ENCODE results near the gene OTUD3.

The OTUD3 gene

DNA sequence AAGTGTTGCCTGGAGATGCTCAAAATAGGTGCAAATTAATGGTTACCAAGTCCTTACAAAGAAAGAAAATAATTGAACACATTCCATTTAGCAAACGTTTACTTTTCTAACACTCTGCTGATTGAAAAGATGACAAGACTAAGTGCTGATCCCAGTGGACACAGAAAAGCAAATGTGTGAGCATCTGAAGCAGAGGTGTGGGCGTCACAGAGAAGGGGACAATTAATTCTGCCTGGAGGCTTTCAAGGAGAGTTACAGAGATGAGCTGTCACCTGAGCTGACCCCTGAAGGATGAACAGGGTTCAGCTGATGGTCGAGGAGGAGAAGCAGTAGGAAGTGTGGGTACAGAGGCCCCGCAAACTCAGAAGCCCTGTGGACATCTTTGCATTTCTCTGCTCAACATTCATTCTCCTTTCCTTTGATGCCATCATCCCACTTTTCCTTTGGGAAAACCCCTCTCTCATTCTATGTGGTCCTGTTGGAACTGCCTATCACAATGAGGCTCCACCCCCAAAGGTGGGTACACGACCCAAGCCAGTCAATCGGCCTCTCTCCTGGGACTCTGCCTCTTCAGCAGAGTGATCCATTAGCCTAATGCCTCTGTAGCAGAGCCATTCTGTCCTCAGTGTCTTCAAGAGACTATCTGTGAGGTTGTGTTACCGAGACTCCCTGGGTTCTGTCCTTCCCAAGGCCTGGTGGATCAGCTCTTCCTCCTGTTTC, 58.5 kb downstream of the OTUD3 start:
- DNase-seq (ENCODE audit: insufficient read length, low spot score) (no peak), FAIRE-seq (no peak)
- TF ChIP-seq TAF1 (IDR thresholded peaks at IDR 0.05; ENCODE audit: low read depth, low read length) (no peak), POU2F2 (IDR thresholded peaks at IDR 0.05; ENCODE audit: low read depth, low read length) (no peak), PAX5 (IDR thresholded peaks at IDR 0.05; ENCODE audit: insufficient read depth, low read length, severe bottlenecking) (no peak), SPI1 (IDR thresholded peaks at IDR 0.05; ENCODE audit: low read depth, low read length) (no peak), POLR2AphosphoS5 (IDR thresholded peaks at IDR 0.05; ENCODE audit: low read depth, low read length) (no peak), POLR2A (IDR thresholded peaks at IDR 0.05; ENCODE audit: low read depth, low read length) (no peak)

DNA sequence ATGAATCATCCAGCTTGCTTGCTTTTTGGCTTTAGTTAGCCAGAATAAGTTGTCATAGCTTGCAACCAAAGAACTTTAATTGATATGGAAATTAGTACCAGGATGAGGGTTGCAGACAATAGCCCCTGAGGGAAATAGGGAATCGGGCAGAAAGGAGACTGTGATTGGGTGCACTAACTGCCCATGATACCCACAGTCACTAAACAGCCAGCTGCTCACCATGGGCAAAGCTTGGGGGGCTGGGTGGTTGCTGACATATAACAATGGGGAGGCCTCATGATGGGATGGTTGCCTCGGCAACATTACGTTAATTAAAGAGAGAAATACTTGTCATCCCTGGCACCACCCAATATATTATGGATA, 59.0 kb downstream of the OTUD3 start:
- FAIRE-seq, result no peak
- TF ChIP-seq PAX5 (IDR thresholded peaks at IDR 0.05; ENCODE audit: insufficient read depth, low read length, severe bottlenecking) (no peak), POU2F2 (IDR thresholded peaks at IDR 0.05; ENCODE audit: low read depth, low read length) (no peak), SPI1 (IDR thresholded peaks at IDR 0.05; ENCODE audit: low read depth, low read length) (no peak), TAF1 (IDR thresholded peaks at IDR 0.05; ENCODE audit: low read depth, low read length) (no peak), POLR2AphosphoS5 (IDR thresholded peaks at IDR 0.05; ENCODE audit: low read depth, low read length) (no peak), POLR2A (IDR thresholded peaks at IDR 0.05; ENCODE audit: low read depth, low read length) (no peak)
- DNase-seq (ENCODE audit: insufficient read length, low spot score), result no peak

DNA sequence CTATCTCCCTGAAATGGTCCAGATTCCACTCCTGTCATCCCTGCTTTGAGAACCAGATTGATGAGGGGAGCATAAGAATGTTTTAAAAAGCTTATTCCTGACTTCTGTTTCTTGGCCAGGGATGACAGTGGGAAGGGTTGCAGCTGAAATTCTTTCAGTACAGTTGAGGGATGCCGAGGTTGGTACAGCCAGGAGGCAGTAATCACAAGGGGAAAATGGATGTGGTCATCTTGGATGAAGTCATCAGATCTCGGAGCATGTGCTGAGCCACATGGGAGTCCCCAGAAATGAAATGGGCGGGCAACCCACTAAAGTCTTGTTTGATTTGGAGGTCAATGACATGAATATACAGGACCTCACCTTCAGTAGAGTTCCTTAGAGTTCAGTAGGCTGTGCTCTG, 59.9 kb downstream of the OTUD3 start:
- no peak for FAIRE-seq
- DNase-seq (ENCODE audit: insufficient read length, low spot score), result no peak
- no peak for TF ChIP-seq TAF1 (IDR thresholded peaks at IDR 0.05; ENCODE audit: low read depth, low read length)
- TF ChIP-seq PAX5 (IDR thresholded peaks at IDR 0.05; ENCODE audit: insufficient read depth, low read length, severe bottlenecking), result no peak
- TF ChIP-seq SPI1 (IDR thresholded peaks at IDR 0.05; ENCODE audit: low read depth, low read length), result no peak
- TF ChIP-seq POLR2AphosphoS5 (IDR thresholded peaks at IDR 0.05; ENCODE audit: low read depth, low read length), result no peak
- no peak for TF ChIP-seq POU2F2 (IDR thresholded peaks at IDR 0.05; ENCODE audit: low read depth, low read length)
- TF ChIP-seq POLR2A (IDR thresholded peaks at IDR 0.05; ENCODE audit: low read depth, low read length), result no peak

DNA sequence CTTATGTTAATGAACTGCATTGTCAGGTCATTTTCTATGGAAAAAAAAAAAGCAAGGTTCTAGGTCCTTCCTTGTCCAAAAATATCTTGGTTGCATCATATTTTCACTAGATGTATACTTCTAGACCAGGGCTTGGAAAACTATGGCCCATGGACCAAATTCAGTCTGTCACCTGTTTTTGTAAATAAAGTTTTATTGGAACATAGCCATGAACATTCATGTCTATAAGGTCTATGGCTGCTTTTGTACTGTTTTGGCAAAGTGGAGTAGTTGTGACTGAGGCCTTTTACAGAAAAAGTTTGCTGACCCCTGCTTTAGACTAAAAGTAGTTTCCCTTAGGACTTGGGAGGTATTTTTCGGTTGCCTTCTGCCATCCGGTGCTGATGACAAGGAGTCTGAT, 60.5 kb downstream of the OTUD3 start:
- FAIRE-seq, result no peak
- no peak for DNase-seq (ENCODE audit: insufficient read length, low spot score)

DNA sequence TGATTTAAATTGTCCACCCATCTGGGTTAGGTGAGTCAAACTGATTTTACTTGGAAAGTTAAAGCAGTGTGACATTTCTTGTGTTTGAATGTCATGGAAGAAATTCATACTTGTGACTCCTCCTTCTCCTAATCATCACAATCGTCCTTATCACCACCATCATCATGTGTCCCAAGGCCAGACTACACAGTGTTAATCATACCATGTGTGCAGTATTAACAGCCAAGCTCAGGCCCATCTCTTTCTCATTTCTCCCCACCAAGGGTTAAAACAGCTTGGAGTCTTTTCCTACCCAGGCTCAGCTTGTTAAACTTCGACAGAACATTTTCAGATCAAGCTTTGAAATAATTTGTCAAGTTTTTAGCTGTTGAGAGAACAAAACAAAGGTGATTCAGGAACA, 63.7 kb downstream of the OTUD3 start:
- FAIRE-seq, result no peak
- TF ChIP-seq POLR2AphosphoS5 (IDR thresholded peaks at IDR 0.05; ENCODE audit: low read depth, low read length) (no peak), POU2F2 (IDR thresholded peaks at IDR 0.05; ENCODE audit: low read depth, low read length) (no peak), PAX5 (IDR thresholded peaks at IDR 0.05; ENCODE audit: insufficient read depth, low read length, severe bottlenecking) (no peak), SPI1 (IDR thresholded peaks at IDR 0.05; ENCODE audit: low read depth, low read length) (no peak), TAF1 (IDR thresholded peaks at IDR 0.05; ENCODE audit: low read depth, low read length) (no peak), POLR2A (IDR thresholded peaks at IDR 0.05; ENCODE audit: low read depth, low read length) (no peak)

More for the DNA sequence above, 60.5 kb downstream of the OTUD3 start:
- TF ChIP-seq POU2F2 (IDR thresholded peaks at IDR 0.05; ENCODE audit: low read depth, low read length) (no peak), POLR2A (IDR thresholded peaks at IDR 0.05; ENCODE audit: low read depth, low read length) (no peak), PAX5 (IDR thresholded peaks at IDR 0.05; ENCODE audit: insufficient read depth, low read length, severe bottlenecking) (no peak), TAF1 (IDR thresholded peaks at IDR 0.05; ENCODE audit: low read depth, low read length) (no peak), POLR2AphosphoS5 (IDR thresholded peaks at IDR 0.05; ENCODE audit: low read depth, low read length) (no peak), SPI1 (IDR thresholded peaks at IDR 0.05; ENCODE audit: low read depth, low read length) (no peak)

DNA sequence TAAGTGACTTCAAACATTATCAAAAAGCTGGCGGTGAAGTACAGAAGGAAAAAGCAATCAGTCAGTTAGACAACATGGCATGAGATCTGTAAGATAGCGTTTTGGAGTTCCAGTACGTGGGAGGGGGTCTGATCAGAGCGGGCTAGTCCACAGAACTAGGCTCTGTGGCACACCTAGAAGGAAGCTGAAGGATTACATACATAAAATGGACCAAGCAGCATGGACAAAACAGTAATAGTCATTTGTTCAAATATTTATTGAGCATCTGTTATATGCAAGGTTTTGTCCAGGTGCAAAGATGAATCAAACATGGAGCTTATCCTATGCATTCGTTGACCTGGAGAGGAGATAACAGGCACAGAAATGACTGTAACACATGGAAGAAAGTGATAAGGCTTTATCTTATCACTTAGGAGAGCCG, 64.1 kb downstream of the OTUD3 start:
- DNase-seq (ENCODE audit: insufficient read length, low spot score), result no peak
- FAIRE-seq, result no peak
- TF ChIP-seq POLR2AphosphoS5 (IDR thresholded peaks at IDR 0.05; ENCODE audit: low read depth, low read length) (no peak), TAF1 (IDR thresholded peaks at IDR 0.05; ENCODE audit: low read depth, low read length) (no peak), PAX5 (IDR thresholded peaks at IDR 0.05; ENCODE audit: insufficient read depth, low read length, severe bottlenecking) (no peak), SPI1 (IDR thresholded peaks at IDR 0.05; ENCODE audit: low read depth, low read length) (no peak), POLR2A (IDR thresholded peaks at IDR 0.05; ENCODE audit: low read depth, low read length) (no peak), POU2F2 (IDR thresholded peaks at IDR 0.05; ENCODE audit: low read depth, low read length) (no peak)

More for the DNA sequence above, 63.7 kb downstream of the OTUD3 start:
- DNase-seq (ENCODE audit: insufficient read length, low spot score), result no peak

DNA sequence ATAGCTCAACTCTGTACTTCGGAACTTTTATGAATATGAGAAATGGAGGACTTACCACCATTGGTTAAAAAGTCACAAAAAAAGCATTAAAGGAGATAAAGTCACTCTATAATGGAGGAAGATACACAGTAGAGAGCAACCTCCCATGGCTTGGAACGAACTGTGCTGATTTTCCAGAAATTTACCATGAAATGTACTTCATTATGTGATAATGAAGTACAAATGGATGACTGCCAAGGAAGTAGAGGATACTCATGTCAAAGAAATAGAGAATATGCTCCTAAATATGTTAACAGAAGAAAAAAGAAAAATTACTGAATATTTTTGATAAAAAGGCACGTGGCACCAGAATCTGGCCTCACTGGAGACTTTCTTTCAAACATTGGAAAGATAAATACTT, 64.8 kb downstream of the OTUD3 start:
- DNase-seq (ENCODE audit: insufficient read length, low spot score) (no peak), FAIRE-seq (no peak)

DNA sequence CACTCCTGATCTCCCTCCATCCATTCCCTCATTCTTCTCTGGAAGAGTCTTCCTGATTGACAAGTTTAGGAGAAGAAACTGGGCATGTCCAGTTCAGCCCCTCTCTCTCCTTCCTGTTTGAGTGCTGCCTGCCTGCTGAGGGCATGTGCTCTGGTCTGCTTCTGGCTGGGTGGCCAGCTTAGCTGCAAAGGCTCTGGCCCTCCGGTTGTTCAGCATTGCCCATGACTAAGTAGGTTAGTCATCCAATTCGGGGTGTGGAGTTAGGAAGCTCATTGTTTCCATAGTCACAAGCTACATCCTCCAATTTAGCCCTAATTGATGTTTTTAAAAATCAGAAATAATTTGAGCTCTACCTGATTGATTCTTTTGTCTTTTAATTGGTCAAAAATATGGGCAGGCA, 66.8 kb downstream of the OTUD3 start:
- FAIRE-seq (no peak), DNase-seq (ENCODE audit: insufficient read length, low spot score) (no peak)
- TF ChIP-seq SPI1 (IDR thresholded peaks at IDR 0.05; ENCODE audit: low read depth, low read length) (no peak), POLR2A (IDR thresholded peaks at IDR 0.05; ENCODE audit: low read depth, low read length) (no peak), POLR2AphosphoS5 (IDR thresholded peaks at IDR 0.05; ENCODE audit: low read depth, low read length) (no peak), POU2F2 (IDR thresholded peaks at IDR 0.05; ENCODE audit: low read depth, low read length) (no peak), TAF1 (IDR thresholded peaks at IDR 0.05; ENCODE audit: low read depth, low read length) (no peak), PAX5 (IDR thresholded peaks at IDR 0.05; ENCODE audit: insufficient read depth, low read length, severe bottlenecking) (no peak)

More for the DNA sequence above, 64.8 kb downstream of the OTUD3 start:
- TF ChIP-seq POLR2A (IDR thresholded peaks at IDR 0.05; ENCODE audit: low read depth, low read length), result no peak
- TF ChIP-seq SPI1 (IDR thresholded peaks at IDR 0.05; ENCODE audit: low read depth, low read length), result no peak
- no peak for TF ChIP-seq TAF1 (IDR thresholded peaks at IDR 0.05; ENCODE audit: low read depth, low read length)
- no peak for TF ChIP-seq POU2F2 (IDR thresholded peaks at IDR 0.05; ENCODE audit: low read depth, low read length)
- TF ChIP-seq PAX5 (IDR thresholded peaks at IDR 0.05; ENCODE audit: insufficient read depth, low read length, severe bottlenecking), result no peak

DNA sequence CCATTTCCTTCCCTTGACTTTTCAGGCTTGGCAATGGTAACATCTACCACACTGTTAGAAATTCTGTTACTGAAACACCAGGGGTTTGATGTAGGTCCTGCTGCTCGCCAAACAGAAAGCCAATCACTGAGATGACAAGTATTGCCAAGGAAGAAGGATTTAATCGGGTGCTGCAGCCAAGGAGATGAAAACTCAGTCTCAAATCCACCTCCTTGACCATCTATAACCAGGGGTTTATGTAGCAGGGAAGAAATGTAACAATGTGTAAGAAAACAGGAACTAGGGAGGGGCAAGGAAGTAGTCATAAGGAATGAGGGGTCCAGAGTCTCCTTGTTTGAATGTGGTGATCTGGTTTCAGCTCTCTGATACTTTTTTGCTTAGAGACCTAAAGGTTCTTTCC, 71.9 kb downstream of the OTUD3 start:
- TF ChIP-seq SPI1 (IDR thresholded peaks at IDR 0.05; ENCODE audit: low read depth, low read length) (no peak), POU2F2 (IDR thresholded peaks at IDR 0.05; ENCODE audit: low read depth, low read length) (no peak), PAX5 (IDR thresholded peaks at IDR 0.05; ENCODE audit: insufficient read depth, low read length, severe bottlenecking) (no peak), POLR2A (IDR thresholded peaks at IDR 0.05; ENCODE audit: low read depth, low read length) (no peak)
- no peak for FAIRE-seq
- no peak for DNase-seq (ENCODE audit: insufficient read length, low spot score)

Data from GM12891 (cell line).